ENCODE measurements around the gene LHX1. TPM values are rescaled to one million over a fixed set of nuclear protein-coding genes. Genes with fewer than 3 reads are reported as not detected.

The LHX1 gene
- total RNA-seq, 1 donor from 2014 or later = 0.44 TPM

- Mint-ChIP-seq H3K9me3 (no peaks in the 10 kb centered on the region), H3K4me3 (peak overlapping the region; percentile 95), H3K4me1 (peaks cover 46% of the 10 kb centered on the region), H3K27me3 (peaks cover 44% of the 10 kb centered on the region), H3K27ac (peak overlapping the region; percentile 98), H3K36me3 (ENCODE audit: low read depth) (peaks cover 39% of the 10 kb centered on the region)
- intact Hi-C loops (cut with micrococcal nuclease) = loop anchor here (2.0 to 10.0 kb wide), 6 partner anchors 15 to 409 kb away; partner anchors contain the start of gene GGNBP2
- no peak for DNase-seq
Observed at GRCh38 chr17:36947922-36948716, 10.8 kb downstream of the LHX1 start.

DNA sequence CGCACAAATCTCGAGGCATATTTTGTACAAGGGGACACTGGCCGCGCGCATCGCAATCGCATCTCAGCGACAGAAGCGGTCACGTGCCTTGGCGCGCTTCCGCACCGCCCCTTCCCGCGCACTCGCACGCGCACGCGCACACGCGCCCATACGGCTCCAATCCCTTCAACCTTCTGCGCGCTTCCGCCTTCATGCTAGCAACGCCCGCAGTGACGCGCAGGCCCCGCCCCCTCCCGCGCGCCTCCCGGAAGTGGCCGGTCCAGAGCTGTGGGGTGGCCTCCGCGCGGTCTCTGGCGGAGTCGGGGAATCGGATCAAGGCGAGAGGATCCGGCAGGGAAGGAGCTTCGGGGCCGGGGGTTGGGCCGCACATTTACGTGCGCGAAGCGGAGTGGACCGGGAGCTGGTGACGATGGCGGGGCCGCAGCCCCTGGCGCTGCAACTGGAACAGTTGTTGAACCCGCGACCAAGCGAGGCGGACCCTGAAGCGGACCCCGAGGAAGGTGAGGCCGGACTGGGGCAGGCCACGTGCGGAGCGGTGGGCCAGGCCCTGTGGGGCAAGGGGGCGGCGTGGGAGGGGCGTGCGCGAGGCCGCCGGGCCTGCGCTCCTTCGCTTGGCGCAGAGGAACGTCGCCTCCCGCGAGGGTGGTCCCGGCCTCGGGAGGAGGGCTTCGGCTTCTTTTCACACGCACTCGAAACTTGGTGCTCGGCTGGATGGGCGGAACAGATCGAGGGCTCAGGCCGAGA, 11.6 kb downstream of the LHX1 start, which contains the start of gene AATF:
Gene AATF, plus strand, starts transcription at position 238 of the 744 bp plus-strand sequence. Its CDS starts 172 bp downstream, at position 410.
- peak; percentile 100 for DNase-seq
- Mint-ChIP-seq H3K4me1 (peaks cover 46% of the 10 kb centered on the region), H3K4me3 (peak within 1 kb of the TSS; percentile 95), H3K36me3 (ENCODE audit: low read depth) (peaks cover 41% of the 10 kb centered on the region), H3K9me3 (no peaks in the 10 kb centered on the region), H3K27ac (peak within 1 kb of the TSS; percentile 98), H3K27me3 (peaks cover 36% of the 10 kb centered on the region)
- intact Hi-C loops (cut with micrococcal nuclease) = loop anchor here (2.0 to 10.0 kb wide), 6 partner anchors 16 to 408 kb away; partner anchors contain the start of gene GGNBP2

- Mint-ChIP-seq H3K36me3 (ENCODE audit: low read depth) (peaks cover 47% of the 10 kb centered on the region), H3K27me3 (peaks cover 34% of the 10 kb centered on the region), H3K27ac (peak overlapping the region; percentile 90), H3K4me1 (peaks cover 48% of the 10 kb centered on the region), H3K4me3 (peak overlapping the region; percentile 95), H3K9me3 (no peaks in the 10 kb centered on the region)
- intact Hi-C loops (cut with micrococcal nuclease) = loop anchor here (2.0 to 10.0 kb wide), 6 partner anchors 17 to 408 kb away; partner anchors contain the start of gene GGNBP2
- DNase-seq = no peak
Observed at GRCh38 chr17:36949461-36949927, 12.2 kb downstream of the LHX1 start.

- Mint-ChIP-seq H3K27me3 (peaks cover 28% of the 10 kb centered on the region), H3K27ac (peak overlapping the region; percentile 90), H3K9me3 (no peaks in the 10 kb centered on the region), H3K4me1 (peaks cover 50% of the 10 kb centered on the region), H3K4me3 (peak overlapping the region; percentile 95), H3K36me3 (ENCODE audit: low read depth) (peaks cover 51% of the 10 kb centered on the region)
- intact Hi-C loops (cut with micrococcal nuclease) = no loop called here
- DNase-seq = no peak
Observed at GRCh38 chr17:36950027-36950426, 12.8 kb downstream of the LHX1 start.

DNA sequence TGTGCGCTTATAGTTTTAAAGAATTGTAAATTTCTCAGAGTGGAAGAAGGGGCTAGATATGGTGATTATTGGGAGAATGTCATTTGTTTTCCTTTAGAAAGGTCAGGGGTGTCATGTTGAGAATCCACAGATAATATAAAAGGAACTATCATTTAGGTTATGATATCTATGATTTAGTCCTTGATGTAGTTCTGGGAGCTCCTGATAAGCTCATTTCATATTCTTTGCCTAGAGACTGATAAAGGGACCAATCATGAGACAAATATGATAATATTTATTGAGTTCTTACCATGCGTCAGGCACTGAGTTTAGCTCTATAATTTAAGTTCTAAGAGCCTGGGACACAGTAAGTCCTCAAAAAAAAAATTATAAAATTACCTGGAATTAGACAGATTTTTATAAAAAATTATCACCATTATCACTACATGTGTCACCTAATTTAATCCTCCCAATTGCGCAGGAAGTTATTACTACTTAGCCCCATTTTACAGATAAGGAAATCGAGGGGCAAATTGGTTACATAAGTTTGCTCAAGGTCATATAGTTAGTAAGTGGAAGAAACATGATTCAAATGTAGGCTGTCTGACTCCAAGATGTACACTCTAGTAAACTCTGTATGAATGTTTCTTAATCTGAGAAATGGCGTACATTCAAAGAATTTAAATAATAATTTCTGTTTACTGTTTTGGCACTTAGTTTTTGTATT, 14.0 kb downstream of the LHX1 start:
- DNase-seq = no peak
- Mint-ChIP-seq H3K27ac (no peak overlapping the region), H3K27me3 (peaks cover 18% of the 10 kb centered on the region), H3K4me1 (peaks cover 53% of the 10 kb centered on the region), H3K9me3 (no peaks in the 10 kb centered on the region), H3K4me3 (peak overlapping the region; percentile 95), H3K36me3 (ENCODE audit: low read depth) (peaks cover 62% of the 10 kb centered on the region)
- intact Hi-C loops (cut with micrococcal nuclease) = no loop called here

- Mint-ChIP-seq H3K36me3 (ENCODE audit: low read depth) (peaks cover 45% of the 10 kb centered on the region), H3K27me3 (no peaks in the 10 kb centered on the region), H3K4me3 (no peak overlapping the region), H3K27ac (no peak overlapping the region), H3K4me1 (peaks cover 31% of the 10 kb centered on the region), H3K9me3 (no peaks in the 10 kb centered on the region)
- no peak for DNase-seq
- intact Hi-C loops (cut with micrococcal nuclease) = no loop called here
Observed at GRCh38 chr17:36971508-36971907, 34.2 kb downstream of the LHX1 start.

DNA sequence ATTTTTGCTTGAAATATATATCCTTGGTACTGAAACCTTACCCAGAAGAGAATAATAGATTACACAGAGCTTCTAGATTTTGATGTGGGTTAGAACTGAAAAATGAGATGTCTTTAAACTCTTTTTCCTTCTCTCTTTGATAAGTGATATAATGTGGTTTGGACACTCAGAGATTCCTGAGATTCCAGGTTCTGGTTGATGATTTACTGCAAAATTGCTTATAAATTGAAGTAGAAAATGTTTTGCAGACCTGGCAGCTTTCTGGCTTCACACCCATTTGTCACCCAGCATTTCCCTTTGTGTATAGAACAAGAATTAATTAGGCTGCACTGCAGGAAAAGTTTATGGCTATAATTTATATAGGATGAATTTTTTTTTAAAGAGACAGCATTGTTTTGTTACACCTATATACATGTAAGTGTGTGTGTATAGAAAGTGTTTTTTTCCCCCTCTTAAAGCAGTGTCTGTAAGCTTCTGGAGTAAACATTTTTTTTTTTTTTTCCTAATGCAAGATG, 35.0 kb downstream of the LHX1 start:
- Mint-ChIP-seq H3K9me3 (no peaks in the 10 kb centered on the region), H3K4me3 (no peak overlapping the region), H3K36me3 (ENCODE audit: low read depth) (peaks cover 42% of the 10 kb centered on the region), H3K27me3 (no peaks in the 10 kb centered on the region), H3K4me1 (peaks cover 31% of the 10 kb centered on the region), H3K27ac (no peak overlapping the region)
- DNase-seq = no peak
- intact Hi-C loops (cut with micrococcal nuclease) = no loop called here

GRCh38 chr17:36972905-36973304, 35.6 kb downstream of the LHX1 start:
- no peak for DNase-seq
- intact Hi-C loops (cut with micrococcal nuclease) = no loop called here
- H3K36me3 Mint-ChIP-seq (ENCODE audit: low read depth) = peaks cover 36% of the 10 kb centered on the region
- H3K4me1 Mint-ChIP-seq = peaks cover 29% of the 10 kb centered on the region
- no peaks in the 10 kb centered on the region for H3K9me3 Mint-ChIP-seq
- no peaks in the 10 kb centered on the region for H3K27me3 Mint-ChIP-seq
- no peak overlapping the region for H3K4me3 Mint-ChIP-seq
- no peak overlapping the region for H3K27ac Mint-ChIP-seq

- DNase-seq = no peak
- H3K27ac Mint-ChIP-seq = no peak overlapping the region
- H3K4me3 Mint-ChIP-seq = no peak overlapping the region
- H3K4me1 Mint-ChIP-seq = peaks cover 24% of the 10 kb centered on the region
- intact Hi-C loops (cut with micrococcal nuclease) = no loop called here
- peaks cover 19% of the 10 kb centered on the region for H3K36me3 Mint-ChIP-seq (ENCODE audit: low read depth)
- no peaks in the 10 kb centered on the region for H3K9me3 Mint-ChIP-seq
- no peaks in the 10 kb centered on the region for H3K27me3 Mint-ChIP-seq
Observed at GRCh38 chr17:36975922-36976515, 38.7 kb downstream of the LHX1 start.

- H3K27me3 Mint-ChIP-seq = no peaks in the 10 kb centered on the region
- H3K27ac Mint-ChIP-seq = no peak overlapping the region
- H3K36me3 Mint-ChIP-seq (ENCODE audit: low read depth) = peaks cover 23% of the 10 kb centered on the region
- peaks cover 22% of the 10 kb centered on the region for H3K4me1 Mint-ChIP-seq
- no peak overlapping the region for H3K4me3 Mint-ChIP-seq
- H3K9me3 Mint-ChIP-seq = no peaks in the 10 kb centered on the region
- DNase-seq = no peak
- intact Hi-C loops (cut with micrococcal nuclease) = no loop called here
Observed at GRCh38 chr17:36977066-36977465, 39.8 kb downstream of the LHX1 start.

GRCh38 chr17:36977568-36977967, 40.3 kb downstream of the LHX1 start:
- Mint-ChIP-seq H3K36me3 (ENCODE audit: low read depth) (peaks cover 25% of the 10 kb centered on the region), H3K27ac (no peak overlapping the region), H3K27me3 (no peaks in the 10 kb centered on the region), H3K9me3 (no peaks in the 10 kb centered on the region), H3K4me1 (peaks cover 20% of the 10 kb centered on the region), H3K4me3 (no peak overlapping the region)
- DNase-seq = no peak
- intact Hi-C loops (cut with micrococcal nuclease) = no loop called here

DNA sequence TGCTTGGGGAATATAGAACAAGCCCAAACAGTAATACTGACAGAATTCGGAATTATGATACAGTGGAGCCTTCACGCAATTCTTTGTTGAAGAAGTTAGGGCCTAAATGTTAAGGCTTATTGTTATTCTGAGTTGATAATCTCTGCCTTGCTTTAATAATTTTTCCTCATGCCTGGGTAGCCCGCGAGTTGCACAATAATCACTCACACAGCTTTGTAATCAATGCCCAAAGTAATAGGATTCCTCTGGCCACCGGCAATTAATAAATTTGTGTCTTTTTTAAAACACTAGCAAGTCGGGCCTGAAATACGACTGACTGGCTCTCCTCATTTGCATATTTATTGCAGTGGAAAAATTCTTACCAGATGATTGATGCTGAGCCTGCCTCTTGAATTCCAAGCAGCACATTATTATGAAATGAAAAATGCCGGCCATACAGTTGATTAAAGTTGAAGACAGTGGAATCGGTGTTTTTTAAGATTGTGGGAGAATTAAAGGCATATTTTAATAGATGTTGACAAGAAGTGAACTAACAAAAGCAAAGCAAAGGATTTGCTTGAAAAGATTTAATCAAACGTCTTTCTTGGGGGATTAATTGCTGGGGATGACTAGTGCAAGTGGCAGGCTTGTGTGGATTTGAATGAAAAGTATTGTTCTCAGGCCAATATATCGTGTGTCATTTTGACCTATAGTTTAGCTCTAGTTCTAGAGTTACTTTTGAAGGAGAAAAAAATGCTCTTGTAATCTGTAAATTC, 41.7 kb downstream of the LHX1 start:
- no peak for DNase-seq
- intact Hi-C loops (cut with micrococcal nuclease) = no loop called here
- no peak overlapping the region for H3K4me3 Mint-ChIP-seq
- no peak overlapping the region for H3K27ac Mint-ChIP-seq
- H3K36me3 Mint-ChIP-seq (ENCODE audit: low read depth) = peaks cover 26% of the 10 kb centered on the region
- no peaks in the 10 kb centered on the region for H3K9me3 Mint-ChIP-seq
- H3K27me3 Mint-ChIP-seq = no peaks in the 10 kb centered on the region
- H3K4me1 Mint-ChIP-seq = peaks cover 14% of the 10 kb centered on the region
